GM18507 (cell line): ENCODE measurements around the gene ZNF407.

Experiments
- DNase-seq: peaks from one replicate; pipeline ENCODE4 v3.0.0; 2011; ENCODE audit warnings: low read depth; ENCODE audit not compliant: insufficient read length; ENCODE audit errors: extremely low spot score
- FAIRE-seq: peaks from 2 replicates; lab custom pipeline; 2011; peaks lifted over from hg19 to GRCh38; lab: Jason Lieb, UNC

The ZNF407 gene

GRCh38 chr18:74803117-74803516 lies 205.4 kb downstream of the ZNF407 start:
- FAIRE-seq (peak; percentile 9), DNase-seq (no peak)

- FAIRE-seq: no peak
- no peak for DNase-seq
These were observed 206.1 kb downstream of the ZNF407 start for GRCh38 chr18:74803769-74804168.

- FAIRE-seq: peak; percentile 9
- DNase-seq: no peak
These were observed 207.0 kb downstream of the ZNF407 start for GRCh38 chr18:74804677-74805076.

GRCh38 chr18:74806073-74806472 lies 208.4 kb downstream of the ZNF407 start:
- DNase-seq (no peak), FAIRE-seq (no peak)

GRCh38 chr18:74806700-74807416 lies 209.2 kb downstream of the ZNF407 start:
- FAIRE-seq: peak; percentile 93
- DNase-seq: peak; percentile 23

- FAIRE-seq (no peak), DNase-seq (no peak)
These were observed 219.9 kb downstream of the ZNF407 start for GRCh38 chr18:74817576-74817975.

GRCh38 chr18:74818516-74819175 lies 221.0 kb downstream of the ZNF407 start:
- no peak for FAIRE-seq

GRCh38 chr18:74819433-74820059 lies 221.9 kb downstream of the ZNF407 start:
- DNase-seq (no peak), FAIRE-seq (peak; percentile 60)

More at GRCh38 chr18:74818516-74819175, 221.0 kb downstream of the ZNF407 start:
- no peak for DNase-seq

GRCh38 chr18:74820160-74820780 lies 222.6 kb downstream of the ZNF407 start:
- no peak for DNase-seq
- no peak for FAIRE-seq

GRCh38 chr18:74825460-74825859 lies 227.8 kb downstream of the ZNF407 start:
- FAIRE-seq (no peak), DNase-seq (no peak)

GRCh38 chr18:74826572-74826971 lies 228.9 kb downstream of the ZNF407 start:
- DNase-seq (no peak), FAIRE-seq (no peak)

GRCh38 chr18:74828200-74828599 lies 230.5 kb downstream of the ZNF407 start:
- DNase-seq (no peak), FAIRE-seq (no peak)

- DNase-seq: no peak
These were observed 234.0 kb downstream of the ZNF407 start for GRCh38 chr18:74831571-74832250.

GRCh38 chr18:74832381-74832780 lies 234.7 kb downstream of the ZNF407 start:
- DNase-seq: no peak
- no peak for FAIRE-seq

More at GRCh38 chr18:74831571-74832250, 234.0 kb downstream of the ZNF407 start:
- no peak for FAIRE-seq

- FAIRE-seq (no peak), DNase-seq (no peak)
These were observed 235.3 kb downstream of the ZNF407 start for GRCh38 chr18:74832999-74833398.

GRCh38 chr18:74834424-74835309 lies 237.0 kb downstream of the ZNF407 start:
- FAIRE-seq (no peak), DNase-seq (no peak)

- no peak for FAIRE-seq
- no peak for DNase-seq
These were observed 238.8 kb downstream of the ZNF407 start for GRCh38 chr18:74836296-74837139.
